Natural killer cell (primary cell): ENCODE measurements around the gene NSD1. TPM values are rescaled to one million over a fixed set of nuclear protein-coding genes. Genes with fewer than 3 reads are reported as not detected.
A peak's percentile ranks its signal among the peaks of the same experiment; 100 is the strongest.

Experiments
- ATAC-seq, 3 donors: fragments of 150-1000 bp in 2 of 3; fragments of 200-7000 bp in 1 of 3; cut with Tn5 transposase; 1 replicate in 1 of 3; 2 replicates in 2 of 3; pipeline ENCODE4 v1.10.0; 2021; ENCODE audit warnings: mild to moderate bottlenecking in 2 of 3, moderate library complexity in 2 of 3
- DNase-seq, 2 donors: peaks; one replicate each; pipeline versions ENCODE4 v3.0.0 to v3.0.0-alpha.2; 2013 to 2021; ENCODE audit warnings: mixed read lengths in 1 of 2
- H3K27ac ChIP-seq: one replicate; pipeline ENCODE4 v1.5.1; 2013; ENCODE audit warnings: mild to moderate bottlenecking, low read length
- H3K27me3 ChIP-seq: one replicate; pipeline ENCODE4 v1.6.1; 2013; ENCODE audit warnings: low read length; ENCODE audit not compliant: control insufficient read depth, insufficient read depth
- H3K36me3 ChIP-seq: one replicate; pipeline ENCODE4 v1.6.1; 2013; ENCODE audit warnings: low read length; ENCODE audit not compliant: control insufficient read depth, insufficient read depth
- H3K4me1 ChIP-seq: one replicate; pipeline ENCODE4 v1.6.1; 2013; ENCODE audit warnings: low read length; ENCODE audit not compliant: control insufficient read depth, insufficient read depth
- H3K4me3 ChIP-seq: one replicate; pipeline ENCODE4 v1.5.1; 2013; ENCODE audit warnings: low read length
- H3K9me3 ChIP-seq: one replicate; pipeline ENCODE4 v1.6.1; 2013; ENCODE audit warnings: low read length; ENCODE audit not compliant: control insufficient read depth, insufficient read depth
- H3K27ac Mint-ChIP-seq, 2 donors: one replicate each; pipeline ENCODE4 v1.8.0; 2022; ENCODE audit warnings: mild to moderate bottlenecking in 2 of 2, mixed read lengths in 2 of 2, moderate library complexity in 1 of 2
- H3K27me3 Mint-ChIP-seq, 2 donors: one replicate each; pipeline ENCODE4 v1.8.0; 2022; ENCODE audit warnings: low read depth in 2 of 2, mixed read lengths in 2 of 2
- H3K36me3 Mint-ChIP-seq: one replicate; pipeline ENCODE4 v1.8.0; 2022; ENCODE audit warnings: mixed read lengths
- H3K4me1 Mint-ChIP-seq, 2 donors: one replicate each; pipeline ENCODE4 v1.8.0; 2022; ENCODE audit warnings: mixed read lengths in 2 of 2
- H3K4me3 Mint-ChIP-seq: one replicate; pipeline ENCODE4 v1.8.0; 2022; ENCODE audit warnings: mild to moderate bottlenecking, moderate library complexity, mixed read lengths
- H3K9me3 Mint-ChIP-seq, 2 donors: one replicate each; pipeline ENCODE4 v1.8.0; 2022; ENCODE audit warnings: mixed read lengths in 2 of 2
- WGBS: methylation state at CpG from one replicate; pipeline ENCODE4 v1.1.7; 2013; ENCODE audit warnings: missing lambda C conversion rate; ENCODE audit not compliant: insufficient coverage; 5-methylcytosine and 5-hydroxymethylcytosine counted together
- intact Hi-C: fragments of 100-400 bp; cut with micrococcal nuclease; formaldehyde crosslinking; loops from one replicate; pipeline ENCODE4 v1.14.2; 2022
- total RNA-seq, 4 donors: library from RNA; stranded (reverse); fragments of 120-200 nt in 1 of 4; gene quantifications; one replicate each; pipeline versions ENCODE4 v1.2.3 to v1.2.4, GENCODE V29; 2013 to 2022
- TF ChIP-seq, protein P1 (sequence below): fragments of 200-600 bp; IDR thresholded peaks from one replicate; pipeline ENCODE4 v1.8.0; 2022; ENCODE audit warnings: antibody characterized with exemption

The NSD1 gene
- total RNA-seq, 3 donors from 2014 or later (not counting 1 experiment from before 2014, with no cell fraction given): 117 to 147 (median 143) TPM

DNA sequence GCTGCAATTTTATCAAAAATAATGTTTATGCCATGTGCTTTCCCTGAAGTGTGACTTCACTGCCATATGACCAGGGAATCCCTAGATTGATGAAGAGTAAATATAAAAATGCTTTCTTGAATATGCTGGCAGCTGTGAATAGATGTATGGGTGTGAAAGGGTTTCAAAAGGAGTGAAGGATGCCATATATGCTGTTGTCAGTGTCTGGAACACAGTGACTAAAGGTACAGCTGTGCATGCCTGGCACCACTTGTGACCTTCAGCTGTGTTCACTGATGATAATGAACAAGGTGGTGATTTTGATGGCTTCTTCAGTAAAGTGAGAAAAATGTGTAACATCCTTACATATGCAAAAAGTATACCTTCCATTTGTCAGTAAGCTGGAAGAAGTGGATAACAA is 100.2 kb downstream of the NSD1 start:
- Histone ChIP-seq H3K27ac (no peak overlapping the region), H3K9me3 (no peaks in the 10 kb centered on the region), H3K4me1 (no peaks in the 10 kb centered on the region), H3K36me3 (peaks cover 31% of the 10 kb centered on the region), H3K4me3 (no peak overlapping the region), H3K27me3 (no peaks in the 10 kb centered on the region)
- intact Hi-C loops: no loop called here
- peaks cover 24 to 30% of the 10 kb centered on the region in 2 donors for H3K4me1 Mint-ChIP-seq
- no peaks in the 10 kb centered on the region for H3K9me3 Mint-ChIP-seq
- no peak overlapping the region for H3K4me3 Mint-ChIP-seq
- DNase-seq (no peak), ATAC-seq (no peak)
- H3K27ac Mint-ChIP-seq: peak overlapping the region; percentile 8 to 13
- H3K27me3 Mint-ChIP-seq: no peaks in the 10 kb centered on the region
- TF ChIP-seq, protein P1, sequence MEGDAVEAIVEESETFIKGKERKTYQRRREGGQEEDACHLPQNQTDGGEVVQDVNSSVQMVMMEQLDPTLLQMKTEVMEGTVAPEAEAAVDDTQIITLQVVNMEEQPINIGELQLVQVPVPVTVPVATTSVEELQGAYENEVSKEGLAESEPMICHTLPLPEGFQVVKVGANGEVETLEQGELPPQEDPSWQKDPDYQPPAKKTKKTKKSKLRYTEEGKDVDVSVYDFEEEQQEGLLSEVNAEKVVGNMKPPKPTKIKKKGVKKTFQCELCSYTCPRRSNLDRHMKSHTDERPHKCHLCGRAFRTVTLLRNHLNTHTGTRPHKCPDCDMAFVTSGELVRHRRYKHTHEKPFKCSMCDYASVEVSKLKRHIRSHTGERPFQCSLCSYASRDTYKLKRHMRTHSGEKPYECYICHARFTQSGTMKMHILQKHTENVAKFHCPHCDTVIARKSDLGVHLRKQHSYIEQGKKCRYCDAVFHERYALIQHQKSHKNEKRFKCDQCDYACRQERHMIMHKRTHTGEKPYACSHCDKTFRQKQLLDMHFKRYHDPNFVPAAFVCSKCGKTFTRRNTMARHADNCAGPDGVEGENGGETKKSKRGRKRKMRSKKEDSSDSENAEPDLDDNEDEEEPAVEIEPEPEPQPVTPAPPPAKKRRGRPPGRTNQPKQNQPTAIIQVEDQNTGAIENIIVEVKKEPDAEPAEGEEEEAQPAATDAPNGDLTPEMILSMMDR: no peak
- peaks cover 13% of the 10 kb centered on the region for H3K36me3 Mint-ChIP-seq

DNA sequence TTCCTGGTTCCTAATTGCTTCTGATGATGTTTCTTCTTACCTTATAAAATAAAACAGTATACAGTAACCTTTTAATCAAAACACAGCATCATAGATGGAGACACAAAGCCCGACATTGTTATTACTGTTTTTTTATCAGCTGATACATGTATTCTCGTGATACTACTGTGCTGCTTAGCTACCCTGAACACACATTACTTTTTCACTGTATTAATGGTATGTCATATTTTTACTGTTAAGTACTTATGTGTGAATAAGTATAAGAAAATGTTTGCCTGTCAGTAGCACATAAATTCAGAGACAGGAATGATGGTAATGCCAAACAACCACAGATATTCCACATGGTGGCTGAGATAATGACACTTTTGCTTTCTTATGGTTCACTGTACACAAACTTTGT is 101.3 kb downstream of the NSD1 start:
- no peaks in the 10 kb centered on the region for H3K27me3 ChIP-seq
- H3K4me1 ChIP-seq: no peaks in the 10 kb centered on the region
- H3K27me3 Mint-ChIP-seq: no peaks in the 10 kb centered on the region
- no peak overlapping the region for H3K4me3 Mint-ChIP-seq
- no peaks in the 10 kb centered on the region for H3K9me3 ChIP-seq
- DNase-seq (no peak), ATAC-seq (no peak)
- peaks cover 14 to 22% of the 10 kb centered on the region in 2 donors for H3K4me1 Mint-ChIP-seq
- intact Hi-C loops: no loop called here
- H3K36me3 ChIP-seq: peaks cover 42% of the 10 kb centered on the region
- no peaks in the 10 kb centered on the region for H3K9me3 Mint-ChIP-seq
- no peak overlapping the region for H3K4me3 ChIP-seq
- H3K27ac Mint-ChIP-seq: no peak overlapping the region
- TF ChIP-seq, protein P1: no peak
- H3K27ac ChIP-seq: no peak overlapping the region
- H3K36me3 Mint-ChIP-seq: peaks cover 14% of the 10 kb centered on the region
- WGBS: 88% methylated on average over 1 of the region's 2 CpGs

DNA sequence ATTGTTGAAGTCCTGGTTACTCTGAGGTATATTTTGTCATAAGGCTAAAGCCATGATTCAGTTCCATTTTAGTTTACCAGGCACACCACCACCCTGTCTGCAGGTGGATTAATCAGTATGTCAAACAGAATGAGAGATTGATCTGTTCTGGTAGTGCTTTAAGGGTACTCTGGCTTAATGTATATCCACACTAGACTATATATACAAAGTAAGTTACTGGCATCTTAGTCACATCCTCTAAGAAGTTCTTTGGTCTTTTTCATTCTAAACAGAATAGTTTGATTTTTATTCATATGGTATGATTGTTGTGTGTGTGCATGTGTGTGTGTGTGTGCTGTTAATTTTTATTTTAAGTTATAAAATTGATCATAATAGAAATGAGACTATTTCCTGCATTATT is 108.2 kb downstream of the NSD1 start:
- H3K4me1 ChIP-seq: no peaks in the 10 kb centered on the region
- DNase-seq (no peak), ATAC-seq (no peak)
- no peak overlapping the region for H3K27ac ChIP-seq
- Mint-ChIP-seq H3K36me3 (peaks cover 14% of the 10 kb centered on the region), H3K4me1 (peaks cover 0 to 8% of the 10 kb centered on the region in 2 donors), H3K27me3 (no peaks in the 10 kb centered on the region), H3K4me3 (no peak overlapping the region), H3K27ac (peak overlapping the region in 1 of 2 donors; percentile 27), H3K9me3 (no peaks in the 10 kb centered on the region)
- no peaks in the 10 kb centered on the region for H3K27me3 ChIP-seq
- no peaks in the 10 kb centered on the region for H3K9me3 ChIP-seq
- TF ChIP-seq, protein P1: no peak
- H3K4me3 ChIP-seq: no peak overlapping the region
- H3K36me3 ChIP-seq: peaks cover 62% of the 10 kb centered on the region
- intact Hi-C loops: no loop called here

DNA sequence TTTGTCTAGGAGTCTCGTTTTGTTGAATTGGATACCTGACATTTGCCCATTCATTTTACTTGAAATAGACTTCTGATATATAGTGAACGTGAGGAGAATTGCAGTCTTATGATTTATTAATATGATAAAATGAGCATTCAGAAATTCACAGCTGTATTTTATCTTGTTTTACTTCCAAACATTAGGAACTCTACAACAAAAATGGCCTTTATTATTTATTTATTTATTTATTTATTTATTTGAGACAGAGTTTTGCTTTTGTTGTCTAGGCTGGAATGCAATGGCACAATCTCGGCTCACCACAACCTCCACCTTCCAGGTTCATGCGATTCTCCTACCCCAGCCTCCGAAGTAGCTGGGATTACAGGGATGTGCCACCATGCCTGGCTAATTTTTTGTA is 108.7 kb downstream of the NSD1 start:
- no peak for ATAC-seq

More for the DNA sequence above, 108.7 kb downstream of the NSD1 start:
- Mint-ChIP-seq H3K27ac (no peak overlapping the region), H3K4me1 (peaks cover 0 to 8% of the 10 kb centered on the region in 2 donors), H3K4me3 (no peak overlapping the region), H3K9me3 (no peaks in the 10 kb centered on the region), H3K27me3 (no peaks in the 10 kb centered on the region), H3K36me3 (peaks cover 14% of the 10 kb centered on the region)
- WGBS: 100% methylated on average over 2 of the region's 5 CpGs
- TF ChIP-seq, protein P1: no peak
- Histone ChIP-seq H3K9me3 (no peaks in the 10 kb centered on the region), H3K4me1 (no peaks in the 10 kb centered on the region), H3K4me3 (no peak overlapping the region), H3K36me3 (peaks cover 62% of the 10 kb centered on the region), H3K27ac (no peak overlapping the region), H3K27me3 (no peaks in the 10 kb centered on the region)
- intact Hi-C loops: no loop called here
- no peak for DNase-seq
